Upper lobe of left lung (tissue), 6 donors: ENCODE measurements around the gene KCNQ1OT1. TPM values are rescaled to one million over a fixed set of nuclear protein-coding genes. Genes with fewer than 3 reads are reported as not detected.
A peak's percentile ranks its signal among the peaks of the same experiment; 100 is the strongest.

Experiments
- ATAC-seq, 2 donors: fragments of 200-7000 bp; cut with Tn5 transposase; one replicate each; pipeline ENCODE4 v1.9.1; 2022; ENCODE audit warnings: mild to moderate bottlenecking in 2 of 2, moderate library complexity in 2 of 2; ENCODE audit not compliant: low FRiP score in 2 of 2
- DNase-seq, 2 donors: peaks; one replicate each; pipeline ENCODE4 v3.0.0-alpha.2; 2019 to 2020
- H3K27ac ChIP-seq, 4 donors: fragments of 200-600 bp; sonication (generic); one replicate each; pipeline ENCODE4 v1.5.1; 2016 to 2019
- H3K27me3 ChIP-seq, 4 donors: fragments of 200-600 bp; sonication (generic); one replicate each; pipeline ENCODE4 v1.5.1; 2017 to 2019
- H3K36me3 ChIP-seq, 4 donors: fragments of 200-600 bp; sonication (generic); one replicate each; pipeline ENCODE4 v1.5.1; 2016 to 2019
- H3K4me1 ChIP-seq, 4 donors: fragments of 200-600 bp; sonication (generic); one replicate each; pipeline ENCODE4 v1.5.1; 2018 to 2019
- H3K4me3 ChIP-seq, 4 donors: fragments of 200-600 bp; sonication (generic); one replicate each; pipeline ENCODE4 v1.5.1; 2017 to 2019; ENCODE audit warnings: mild to moderate bottlenecking in 2 of 4, moderate library complexity in 1 of 4
- H3K9me3 ChIP-seq, 4 donors: fragments of 200-600 bp; sonication (generic); one replicate each; pipeline ENCODE4 v1.5.1; 2018 to 2019
- EP300 ChIP-seq, 4 donors: sonication (generic); formaldehyde crosslinking; IDR thresholded peaks; one replicate each; pipeline ENCODE4 v1.5.1; 2017; ENCODE audit warnings: antibody characterized with exemption in 4 of 4, control low read depth in 2 of 4
- POLR2A ChIP-seq, 4 donors: fragments of 450-650 bp; IDR thresholded peaks; one replicate each; pipeline ENCODE4 v1.5.1; 2016 to 2017; ENCODE audit warnings: antibody characterized with exemption in 4 of 4, mild to moderate bottlenecking in 2 of 4
- POLR2AphosphoS5 ChIP-seq, 2 donors: sonication (generic); formaldehyde crosslinking; IDR thresholded peaks; one replicate each; pipeline ENCODE4 v1.5.1; 2017; ENCODE audit warnings: antibody characterized with exemption in 2 of 2
- WGBS, 2 donors: methylation state at CpG; one replicate each; pipeline ENCODE4 v1.1.5; 2017 to 2018; 5-methylcytosine and 5-hydroxymethylcytosine counted together
- total RNA-seq, 6 donors: library from RNA; depleted of rRNA in 4 of 6; stranded (reverse); fragments of >200 nt in 4 of 6; gene quantifications; one replicate each; pipeline versions ENCODE4 v1.1.0 to v1.2.1, GENCODE V29; 2016 to 2021
- TF ChIP-seq, protein P1 (sequence below), 6 experiments: fragments of 450-650 bp in 4 of 6; fragments of 200-600 bp in 2 of 6; sonication (generic) in 2 of 6; IDR thresholded peaks; one replicate each; pipeline ENCODE4 v1.5.1; 2016 to 2019; ENCODE audit warnings: antibody characterized with exemption in 6 of 6
- donor health status: DM: no; HTN: no; CAD: no; lungs with moderate emphysema.
- donor health status: DM: no; HTN: yes; CAD: no; lungs with severe emphysema.

Gene KCNQ1OT1
- total RNA-seq, 6 donors from 2014 or later = 1.1 to 6.3 (median 4.1) TPM

GRCh38 chr11:2581151-2581930 is 118.5 kb downstream of the KCNQ1OT1 start:
- peaks cover 0 to 12% (median 3%) of the 10 kb centered on the region in 4 donors for H3K4me1 ChIP-seq
- no peak for TF ChIP-seq POLR2A (IDR thresholded peaks at IDR 0.05)
- TF ChIP-seq EP300 (IDR thresholded peaks at IDR 0.05) = no peak
- TF ChIP-seq, protein P1, sequence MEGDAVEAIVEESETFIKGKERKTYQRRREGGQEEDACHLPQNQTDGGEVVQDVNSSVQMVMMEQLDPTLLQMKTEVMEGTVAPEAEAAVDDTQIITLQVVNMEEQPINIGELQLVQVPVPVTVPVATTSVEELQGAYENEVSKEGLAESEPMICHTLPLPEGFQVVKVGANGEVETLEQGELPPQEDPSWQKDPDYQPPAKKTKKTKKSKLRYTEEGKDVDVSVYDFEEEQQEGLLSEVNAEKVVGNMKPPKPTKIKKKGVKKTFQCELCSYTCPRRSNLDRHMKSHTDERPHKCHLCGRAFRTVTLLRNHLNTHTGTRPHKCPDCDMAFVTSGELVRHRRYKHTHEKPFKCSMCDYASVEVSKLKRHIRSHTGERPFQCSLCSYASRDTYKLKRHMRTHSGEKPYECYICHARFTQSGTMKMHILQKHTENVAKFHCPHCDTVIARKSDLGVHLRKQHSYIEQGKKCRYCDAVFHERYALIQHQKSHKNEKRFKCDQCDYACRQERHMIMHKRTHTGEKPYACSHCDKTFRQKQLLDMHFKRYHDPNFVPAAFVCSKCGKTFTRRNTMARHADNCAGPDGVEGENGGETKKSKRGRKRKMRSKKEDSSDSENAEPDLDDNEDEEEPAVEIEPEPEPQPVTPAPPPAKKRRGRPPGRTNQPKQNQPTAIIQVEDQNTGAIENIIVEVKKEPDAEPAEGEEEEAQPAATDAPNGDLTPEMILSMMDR (IDR thresholded peaks at IDR 0.05) = no peak
- no peak for TF ChIP-seq POLR2AphosphoS5 (IDR thresholded peaks at IDR 0.05)
- H3K9me3 ChIP-seq = no peaks in the 10 kb centered on the region
- no peak for ATAC-seq
- H3K4me3 ChIP-seq = no peak overlapping the region
- peak; percentile 18 to 73 for DNase-seq
- peaks cover 0 to 2% (median 0%) of the 10 kb centered on the region in 4 donors for H3K36me3 ChIP-seq
- 93 to 98% methylated on average over 5 to 22 of the region's 22 CpGs for WGBS, 2 donors
- H3K27ac ChIP-seq = no peak overlapping the region
- no peaks in the 10 kb centered on the region for H3K27me3 ChIP-seq

DNA sequence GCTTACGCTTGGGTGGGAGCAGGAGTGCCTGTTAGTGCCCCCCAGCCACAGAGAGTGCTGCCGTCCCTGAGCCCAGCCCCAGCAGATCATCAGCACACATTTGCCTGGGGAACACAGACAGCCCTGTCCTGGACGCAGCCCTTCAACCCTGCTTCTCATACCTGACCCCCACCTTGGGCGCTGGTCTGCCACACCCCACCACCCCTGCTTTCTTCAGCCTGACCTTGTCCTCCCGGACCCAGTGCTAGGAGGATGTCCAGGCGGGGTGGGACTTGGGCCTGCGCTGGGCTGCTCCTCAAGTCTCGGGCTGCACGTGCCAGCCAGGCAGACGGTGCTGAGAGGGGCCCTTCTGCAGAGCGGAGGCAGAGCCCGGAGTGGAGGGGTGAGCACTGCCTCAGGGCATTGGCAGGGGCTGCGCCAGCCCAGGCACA is 119.2 kb downstream of the KCNQ1OT1 start:
- WGBS, 2 donors = 89 to 94% methylated on average over 3 to 13 of the region's 13 CpGs
- H3K27ac ChIP-seq = no peak overlapping the region
- DNase-seq (peak in 1 of 2 donors; percentile 57), ATAC-seq (no peak)
- peaks cover 0 to 12% (median 3%) of the 10 kb centered on the region in 4 donors for H3K4me1 ChIP-seq
- H3K36me3 ChIP-seq = peaks cover 0 to 2% (median 0%) of the 10 kb centered on the region in 4 donors
- no peaks in the 10 kb centered on the region for H3K27me3 ChIP-seq
- H3K4me3 ChIP-seq = no peak overlapping the region
- TF ChIP-seq EP300 (IDR thresholded peaks at IDR 0.05) = no peak
- no peak for TF ChIP-seq POLR2AphosphoS5 (IDR thresholded peaks at IDR 0.05)
- TF ChIP-seq, protein P1 (IDR thresholded peaks at IDR 0.05) = no peak
- TF ChIP-seq POLR2A (IDR thresholded peaks at IDR 0.05) = no peak
- H3K9me3 ChIP-seq = no peaks in the 10 kb centered on the region

DNA sequence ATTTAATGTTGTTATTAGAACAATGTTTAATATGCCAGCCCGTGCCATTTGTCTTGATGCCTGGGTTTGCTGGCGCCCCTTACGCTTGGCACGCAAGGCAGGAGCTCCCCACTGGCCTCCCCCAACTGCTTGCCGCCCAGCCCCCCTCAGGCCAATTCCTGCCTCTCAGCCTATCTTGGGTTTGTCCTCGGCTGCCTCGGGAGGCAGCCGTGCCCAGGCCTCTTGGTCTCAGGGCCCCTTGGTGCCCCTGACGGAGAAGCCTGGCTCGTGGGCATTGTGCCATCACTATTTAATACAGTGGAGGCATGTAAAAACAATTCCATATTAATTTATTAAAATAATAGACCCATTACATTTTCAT is 119.8 kb downstream of the KCNQ1OT1 start:
- no peaks in the 10 kb centered on the region for H3K9me3 ChIP-seq
- H3K4me1 ChIP-seq = peaks cover 0 to 12% (median 3%) of the 10 kb centered on the region in 4 donors
- H3K27me3 ChIP-seq = no peaks in the 10 kb centered on the region
- H3K27ac ChIP-seq = no peak overlapping the region
- ATAC-seq (no peak), DNase-seq (peak in 1 of 2 donors; percentile 45)
- H3K4me3 ChIP-seq = no peak overlapping the region
- no peaks in the 10 kb centered on the region for H3K36me3 ChIP-seq
- 85 to 89% methylated on average over 10 of the region's 10 CpGs for WGBS, 2 donors
- TF ChIP-seq, protein P1 (IDR thresholded peaks at IDR 0.05) = no peak
- TF ChIP-seq POLR2AphosphoS5 (IDR thresholded peaks at IDR 0.05) (no peak), EP300 (IDR thresholded peaks at IDR 0.05) (no peak), POLR2A (IDR thresholded peaks at IDR 0.05) (no peak)

DNA sequence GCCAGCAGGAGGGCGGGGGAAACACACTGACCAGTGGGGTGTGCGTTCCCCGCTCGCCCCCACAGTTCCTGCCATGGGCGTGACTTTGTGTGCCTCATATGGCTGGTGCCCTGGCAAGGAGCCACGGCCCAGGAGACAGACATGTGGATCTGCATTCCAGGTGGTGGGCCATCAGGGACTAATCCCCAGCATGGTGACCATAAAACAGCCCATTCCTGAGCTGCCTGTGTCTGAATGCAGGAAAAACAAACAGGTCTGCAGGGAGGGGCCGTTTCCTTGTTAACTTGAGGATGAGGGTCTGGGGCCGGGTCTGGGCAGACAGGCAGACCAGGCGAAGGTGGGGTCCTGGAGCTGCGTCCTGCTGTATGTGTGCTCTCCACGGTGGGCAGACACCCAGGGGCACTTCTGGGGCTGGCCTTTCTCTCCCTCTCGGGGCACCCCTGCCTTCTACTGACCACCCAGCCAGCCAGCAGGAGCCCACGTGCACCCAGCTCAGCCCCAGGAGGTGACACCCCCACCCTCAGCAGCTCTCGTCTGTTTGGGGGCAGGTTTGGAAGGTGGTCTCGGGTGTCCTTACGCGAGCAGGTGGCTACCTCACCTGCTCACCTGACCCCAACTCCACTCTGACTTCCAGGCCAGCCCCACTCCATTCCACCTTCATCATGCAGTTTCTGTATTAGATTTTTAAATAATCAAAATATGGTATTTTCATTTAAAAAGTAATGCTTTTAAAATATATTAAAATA is 120.3 kb downstream of the KCNQ1OT1 start:
- ATAC-seq = no peak
- no peaks in the 10 kb centered on the region for H3K9me3 ChIP-seq
- TF ChIP-seq POLR2A (IDR thresholded peaks at IDR 0.05) = no peak
- TF ChIP-seq POLR2AphosphoS5 (IDR thresholded peaks at IDR 0.05) = no peak
- no peak for TF ChIP-seq EP300 (IDR thresholded peaks at IDR 0.05)
- TF ChIP-seq, protein P1 (IDR thresholded peaks at IDR 0.05) = no peak

More for the DNA sequence above, 120.3 kb downstream of the KCNQ1OT1 start:
- WGBS, 2 donors = 77% methylated on average over 17 of the region's 17 CpGs
- H3K27me3 ChIP-seq = no peaks in the 10 kb centered on the region
- H3K27ac ChIP-seq = no peak overlapping the region
- peak; percentile 20 to 38 for DNase-seq
- H3K4me3 ChIP-seq = no peak overlapping the region
- no peaks in the 10 kb centered on the region for H3K36me3 ChIP-seq
- peaks cover 0 to 12% (median 3%) of the 10 kb centered on the region in 4 donors for H3K4me1 ChIP-seq
